Measurements from ENCODE around the gene COX11.

DNA sequence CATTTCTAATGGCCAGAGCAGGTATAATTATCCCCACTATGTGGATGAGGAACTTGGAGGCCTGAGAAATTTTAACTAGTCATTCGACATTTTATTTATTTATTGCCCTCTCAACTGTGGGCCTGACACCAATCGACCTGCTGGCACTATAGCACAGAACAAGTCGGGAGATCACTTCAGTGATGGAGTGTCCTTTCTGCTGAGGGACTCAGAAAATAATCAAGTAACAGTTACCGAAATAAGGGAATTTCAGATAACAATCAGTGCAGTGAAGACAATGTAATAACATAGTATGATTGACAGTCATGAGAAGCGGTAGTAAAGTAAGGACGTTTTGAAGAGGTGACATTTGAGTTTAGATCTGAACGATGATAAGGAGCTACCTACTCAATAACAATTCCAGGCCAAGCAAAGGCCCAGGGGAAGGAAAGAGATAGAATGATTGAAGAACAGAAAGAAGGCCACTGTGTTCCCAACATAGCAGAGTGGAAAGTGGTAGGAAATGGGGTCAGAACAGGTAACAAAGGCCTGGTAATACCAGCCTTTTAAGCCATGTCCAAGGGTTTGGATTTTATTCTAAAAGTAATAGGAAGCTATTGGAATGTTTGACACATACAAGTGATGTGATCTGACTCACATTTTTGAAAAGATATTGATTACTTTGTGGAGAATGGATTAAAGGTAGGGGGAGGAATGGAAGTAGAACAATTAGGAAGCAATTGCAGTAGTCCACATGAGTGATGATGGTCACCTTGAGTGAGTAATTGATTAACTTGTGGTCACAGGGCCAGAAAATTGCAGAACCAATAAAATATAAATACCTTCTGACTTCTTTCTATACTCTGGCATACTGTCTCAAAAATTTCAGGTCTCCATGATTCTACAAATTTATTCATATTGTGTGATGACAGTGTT is 1.5 kb upstream of the COX11 start:
- TF ChIP-seq, protein P1, sequence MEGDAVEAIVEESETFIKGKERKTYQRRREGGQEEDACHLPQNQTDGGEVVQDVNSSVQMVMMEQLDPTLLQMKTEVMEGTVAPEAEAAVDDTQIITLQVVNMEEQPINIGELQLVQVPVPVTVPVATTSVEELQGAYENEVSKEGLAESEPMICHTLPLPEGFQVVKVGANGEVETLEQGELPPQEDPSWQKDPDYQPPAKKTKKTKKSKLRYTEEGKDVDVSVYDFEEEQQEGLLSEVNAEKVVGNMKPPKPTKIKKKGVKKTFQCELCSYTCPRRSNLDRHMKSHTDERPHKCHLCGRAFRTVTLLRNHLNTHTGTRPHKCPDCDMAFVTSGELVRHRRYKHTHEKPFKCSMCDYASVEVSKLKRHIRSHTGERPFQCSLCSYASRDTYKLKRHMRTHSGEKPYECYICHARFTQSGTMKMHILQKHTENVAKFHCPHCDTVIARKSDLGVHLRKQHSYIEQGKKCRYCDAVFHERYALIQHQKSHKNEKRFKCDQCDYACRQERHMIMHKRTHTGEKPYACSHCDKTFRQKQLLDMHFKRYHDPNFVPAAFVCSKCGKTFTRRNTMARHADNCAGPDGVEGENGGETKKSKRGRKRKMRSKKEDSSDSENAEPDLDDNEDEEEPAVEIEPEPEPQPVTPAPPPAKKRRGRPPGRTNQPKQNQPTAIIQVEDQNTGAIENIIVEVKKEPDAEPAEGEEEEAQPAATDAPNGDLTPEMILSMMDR (optimal IDR thresholded peaks at IDR 0.05 in 1 of 3, IDR thresholded peaks at IDR 0.05 in 1 of 3, conservative IDR thresholded peaks at IDR 0.05 in 1 of 3; ENCODE audit: extremely low read depth in 1 of 3, insufficient read depth in 2 of 3, low read length in 3 of 3) = no peak
- no peak for TF ChIP-seq EZH2 (IDR thresholded peaks at IDR 0.05; ENCODE audit: low read length)

All from keratinocyte (primary cell).